Stomach smooth muscle (tissue), 2 donors: ENCODE data around the gene ZNF263.

Source experiments
- H3K27ac ChIP-seq: one replicate; pipeline ENCODE4 v1.7.0; 2013; ENCODE audit warnings: mild to moderate bottlenecking, low read length, inconsistent platforms
- H3K27me3 ChIP-seq, 2 donors: one replicate each; pipeline ENCODE4 v1.7.0; 2013; ENCODE audit warnings: low read length in 2 of 2; ENCODE audit not compliant: insufficient read depth in 2 of 2, control insufficient read depth in 1 of 2
- H3K36me3 ChIP-seq, 2 donors: one replicate each; pipeline ENCODE4 v1.7.0; 2013; ENCODE audit warnings: low read length in 2 of 2; ENCODE audit not compliant: control insufficient read depth in 2 of 2, insufficient read depth in 2 of 2
- H3K4me1 ChIP-seq: one replicate; pipeline ENCODE4 v1.7.0; 2013; ENCODE audit warnings: low read length; ENCODE audit not compliant: control insufficient read depth, insufficient read depth
- H3K4me3 ChIP-seq, 2 donors: one replicate each; pipeline ENCODE4 v1.7.0; 2013; ENCODE audit warnings: low read length in 2 of 2
- H3K9ac ChIP-seq, 2 donors: one replicate each; pipeline ENCODE4 v1.7.0; 2013; ENCODE audit warnings: low read length in 2 of 2, mild to moderate bottlenecking in 1 of 2
- H3K9me3 ChIP-seq, 2 donors: one replicate each; pipeline ENCODE4 v1.7.0; 2013; ENCODE audit warnings: low read length in 2 of 2; ENCODE audit not compliant: control insufficient read depth in 2 of 2
- donor health status: healthy.
- donor health status: Pancreatic carcinoma.

Gene ZNF263

GRCh38 chr16:3282730-3283542 is at the start of gene ZNF263:
Gene ZNF263 (plus strand): TSS chr16:3283491. CDS start chr16:3283819, 328 bp downstream.
- Histone ChIP-seq H3K4me1 (peaks cover 22% of the 10 kb centered on the region), H3K36me3 (peaks cover 12 to 18% of the 10 kb centered on the region in 2 donors), H3K9ac (peak within 1 kb of the TSS; percentile 93 to 99), H3K27ac (peak within 1 kb of the TSS; percentile 100), H3K9me3 (peaks cover 0 to 13% of the 10 kb centered on the region in 2 donors), H3K4me3 (peak within 1 kb of the TSS; percentile 99), H3K27me3 (no peaks in the 10 kb centered on the region)

GRCh38 chr16:3234543-3234856 is 48.8 kb upstream of the ZNF263 start:
- Histone ChIP-seq H3K9ac (peak overlapping the region; percentile 94 to 97), H3K27me3 (no peaks in the 10 kb centered on the region), H3K4me3 (peak overlapping the region; percentile 79 to 100), H3K36me3 (peaks cover 29 to 34% of the 10 kb centered on the region in 2 donors), H3K9me3 (peaks cover 0 to 2% of the 10 kb centered on the region in 2 donors), H3K4me1 (peaks cover 13% of the 10 kb centered on the region), H3K27ac (peak overlapping the region; percentile 91)

- peak within 1 kb of the TSS; percentile 91 for H3K27ac ChIP-seq
- H3K36me3 ChIP-seq: peaks cover 25 to 31% of the 10 kb centered on the region in 2 donors
- H3K27me3 ChIP-seq: no peaks in the 10 kb centered on the region
- H3K4me3 ChIP-seq: peak within 1 kb of the TSS; percentile 79 to 100
- H3K9me3 ChIP-seq: peaks cover 0 to under 1% of the 10 kb centered on the region in 2 donors
- peak within 1 kb of the TSS; percentile 94 to 97 for H3K9ac ChIP-seq
- peaks cover 13% of the 10 kb centered on the region for H3K4me1 ChIP-seq
Observed at GRCh38 chr16:3234857-3235561, 48.3 kb upstream of the ZNF263 start, which contains the start of gene ZNF200. Gene ZNF200 (minus strand): TSS chr16:3235158. CDS start chr16:3233755, 1,403 bp downstream.

GRCh38 chr16:3235856-3236669 is 47.2 kb upstream of the ZNF263 start:
- Histone ChIP-seq H3K9ac (no peak overlapping the region), H3K4me3 (no peak overlapping the region), H3K9me3 (no peaks in the 10 kb centered on the region), H3K36me3 (peaks cover 17 to 23% of the 10 kb centered on the region in 2 donors), H3K27ac (no peak overlapping the region), H3K4me1 (peaks cover 13% of the 10 kb centered on the region), H3K27me3 (no peaks in the 10 kb centered on the region)

- H3K9me3 ChIP-seq: no peaks in the 10 kb centered on the region
- peaks cover 0 to 4% of the 10 kb centered on the region in 2 donors for H3K27me3 ChIP-seq
- no peaks in the 10 kb centered on the region for H3K36me3 ChIP-seq
- no peak overlapping the region for H3K4me3 ChIP-seq
- no peak overlapping the region for H3K27ac ChIP-seq
- H3K9ac ChIP-seq: no peak overlapping the region
- no peaks in the 10 kb centered on the region for H3K4me1 ChIP-seq
Observed at GRCh38 chr16:3241761-3242160, 41.5 kb upstream of the ZNF263 start.

- no peak overlapping the region for H3K27ac ChIP-seq
- H3K4me3 ChIP-seq: no peak overlapping the region
- peaks cover 0 to 4% of the 10 kb centered on the region in 2 donors for H3K27me3 ChIP-seq
- no peaks in the 10 kb centered on the region for H3K4me1 ChIP-seq
- H3K36me3 ChIP-seq: no peaks in the 10 kb centered on the region
- H3K9ac ChIP-seq: no peak overlapping the region
- no peaks in the 10 kb centered on the region for H3K9me3 ChIP-seq
Observed at GRCh38 chr16:3242709-3243108, 40.6 kb upstream of the ZNF263 start.

GRCh38 chr16:3243882-3244281 is 39.4 kb upstream of the ZNF263 start:
- Histone ChIP-seq H3K4me3 (no peak overlapping the region), H3K27me3 (peaks cover 0 to 4% of the 10 kb centered on the region in 2 donors)

GRCh38 chr16:3246002-3246401 is 37.3 kb upstream of the ZNF263 start:
- H3K9me3 ChIP-seq: no peaks in the 10 kb centered on the region
- H3K4me3 ChIP-seq: no peak overlapping the region

More at GRCh38 chr16:3243882-3244281, 39.4 kb upstream of the ZNF263 start:
- H3K9ac ChIP-seq: no peak overlapping the region
- no peaks in the 10 kb centered on the region for H3K9me3 ChIP-seq
- no peaks in the 10 kb centered on the region for H3K4me1 ChIP-seq
- H3K36me3 ChIP-seq: no peaks in the 10 kb centered on the region
- H3K27ac ChIP-seq: no peak overlapping the region

GRCh38 chr16:3246876-3247275 is 36.4 kb upstream of the ZNF263 start:
- Histone ChIP-seq H3K27ac (no peak overlapping the region), H3K9me3 (no peaks in the 10 kb centered on the region), H3K4me1 (no peaks in the 10 kb centered on the region), H3K4me3 (no peak overlapping the region), H3K9ac (no peak overlapping the region), H3K36me3 (no peaks in the 10 kb centered on the region), H3K27me3 (peaks cover 0 to 4% of the 10 kb centered on the region in 2 donors)

More at GRCh38 chr16:3246002-3246401, 37.3 kb upstream of the ZNF263 start:
- Histone ChIP-seq H3K9ac (no peak overlapping the region), H3K36me3 (no peaks in the 10 kb centered on the region), H3K4me1 (no peaks in the 10 kb centered on the region), H3K27me3 (peaks cover 0 to 4% of the 10 kb centered on the region in 2 donors), H3K27ac (no peak overlapping the region)

- H3K9ac ChIP-seq: no peak overlapping the region
- no peaks in the 10 kb centered on the region for H3K9me3 ChIP-seq
- H3K27me3 ChIP-seq: peaks cover 0 to 4% of the 10 kb centered on the region in 2 donors
- no peaks in the 10 kb centered on the region for H3K36me3 ChIP-seq
- H3K4me3 ChIP-seq: no peak overlapping the region
- no peaks in the 10 kb centered on the region for H3K4me1 ChIP-seq
- no peak overlapping the region for H3K27ac ChIP-seq
Observed at GRCh38 chr16:3248596-3248995, 34.7 kb upstream of the ZNF263 start.
